Caco-2 (cell line): ENCODE measurements around the gene YAP1. TPM values are rescaled to one million over a fixed set of nuclear protein-coding genes. Genes with fewer than 3 reads are reported as not detected.

ENCODE experiments used
- BruUV-seq: library from RNA; stranded (reverse); fragments of 400-500 nt; replicated peaks from 2 replicates; lab custom pipeline; 2021; lab: Mats Ljungman, UMichigan
- CTCF ChIA-PET: fragments of 300-600 bp; sonication (Branson Sonifier 250); formaldehyde crosslinking; loops from one replicate; lab custom pipeline; 2022; ENCODE audit warnings: antibody characterized with exemption; lab: Charles Lee
- POLR2A ChIA-PET: fragments of 300-600 bp; sonication (Branson Sonifier 250); formaldehyde crosslinking; loops from one replicate; lab custom pipeline; 2022; ENCODE audit warnings: antibody characterized with exemption; lab: Charles Lee
- DNase-seq, 2 experiments: peaks; one replicate each; pipeline versions ENCODE4 v3.0.0 to v3.0.0-alpha.2; 2020 to 2022
- H3K27me3 ChIP-seq: replicated peaks from 2 replicates; pipeline ENCODE4 v1.6.0; 2011; ENCODE audit warnings: low read length; ENCODE audit not compliant: control insufficient read depth, insufficient read depth
- H3K36me3 ChIP-seq: 2 replicates; pipeline ENCODE4 v1.5.1; 2011; ENCODE audit warnings: low read length; ENCODE audit not compliant: control insufficient read depth, insufficient read depth
- H3K4me1 ChIP-seq: fragments of 250-450 bp; sonication (Bioruptor Pico); 2 replicates; pipeline ENCODE4 v1.5.1; 2020; ENCODE audit warnings: mild to moderate bottlenecking
- H3K4me3 ChIP-seq: 2 replicates; pipeline ENCODE4 v1.5.1; 2011; ENCODE audit warnings: low read depth, mild to moderate bottlenecking, control low read depth, low read length
- H3K9me3 ChIP-seq: fragments of 250-450 bp; sonication (Bioruptor Pico); 2 replicates; pipeline ENCODE4 v1.5.1; 2020; ENCODE audit warnings: mild to moderate bottlenecking, moderate library complexity
- H3K27ac Mint-ChIP-seq: one replicate; pipeline ENCODE4 v1.8.0; 2022; ENCODE audit warnings: mixed read lengths; ENCODE audit not compliant: unreplicated experiment
- H3K27me3 Mint-ChIP-seq: one replicate; pipeline ENCODE4 v1.8.0; 2022; ENCODE audit warnings: mixed read lengths; ENCODE audit not compliant: insufficient read depth, unreplicated experiment
- H3K36me3 Mint-ChIP-seq: one replicate; pipeline ENCODE4 v1.8.0; 2022; ENCODE audit warnings: mild to moderate bottlenecking, mixed read lengths; ENCODE audit not compliant: insufficient read depth, unreplicated experiment
- H3K4me1 Mint-ChIP-seq: one replicate; pipeline ENCODE4 v1.8.0; 2022; ENCODE audit warnings: low read depth, mixed read lengths; ENCODE audit not compliant: unreplicated experiment
- H3K4me3 Mint-ChIP-seq: one replicate; pipeline ENCODE4 v1.8.0; 2022; ENCODE audit warnings: mild to moderate bottlenecking, moderate library complexity, mixed read lengths; ENCODE audit not compliant: unreplicated experiment
- H3K9me3 Mint-ChIP-seq: one replicate; pipeline ENCODE4 v1.8.0; 2022; ENCODE audit warnings: mixed read lengths; ENCODE audit not compliant: unreplicated experiment
- intact Hi-C: fragments of 100-400 bp; cut with micrococcal nuclease; formaldehyde crosslinking; loops from one replicate; pipeline ENCODE4 v1.10.0; 2022; ENCODE audit not compliant: unreplicated experiment
- total RNA-seq: library from RNA; stranded (reverse); gene quantifications from 2 replicates; pipeline ENCODE4 v1.2.3, GENCODE V29; 2022
- TF ChIP-seq, protein P1 (sequence below), 2 experiments: fragments of 200-600 bp in 1 of 2; IDR thresholded peaks; 1 replicate in 1 of 2; 2 replicates in 1 of 2; pipeline versions ENCODE4 v1.5.1 to v1.8.0; 2011 to 2022; ENCODE audit warnings: antibody characterized with exemption in 1 of 2, control low read depth in 1 of 2, inconsistent platforms in 1 of 2, low read depth in 1 of 2, low read length in 1 of 2, mild to moderate bottlenecking in 1 of 2, moderate library complexity in 1 of 2; ENCODE audit not compliant: insufficient read depth in 1 of 2, severe bottlenecking in 1 of 2, unreplicated experiment in 1 of 2

Gene YAP1
- total RNA-seq, 1 experiment from 2014 or later, result 207 TPM

DNA sequence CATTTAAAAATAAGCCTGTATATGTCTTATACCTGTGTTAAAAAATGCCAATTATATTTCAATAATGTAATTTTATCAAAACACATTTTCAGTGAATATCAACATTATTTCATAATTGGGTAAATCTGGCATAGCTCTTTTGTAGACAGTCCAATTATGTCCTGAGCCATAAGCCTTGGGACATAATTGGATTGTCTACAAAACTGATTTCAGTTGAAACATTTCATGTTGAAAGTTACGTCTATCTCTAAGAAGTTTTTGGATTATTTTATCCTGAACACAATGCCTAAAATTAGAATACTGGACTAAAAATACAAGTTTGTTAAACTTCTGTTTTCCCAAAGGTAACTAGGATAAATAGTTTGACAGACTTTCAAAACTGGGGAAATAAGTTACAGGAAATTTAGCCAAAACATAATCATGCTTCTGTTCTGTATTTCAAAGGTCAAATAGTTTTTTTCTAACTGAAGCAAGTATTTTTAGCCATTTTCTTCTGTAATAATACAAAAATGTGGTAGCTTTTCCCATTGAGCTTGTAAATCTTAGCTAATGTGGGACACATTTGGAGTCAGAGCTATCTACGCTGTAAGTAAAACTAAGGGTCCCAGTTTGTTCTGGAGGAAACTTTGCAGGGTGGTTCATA, 106.3 kb downstream of the YAP1 start:
- POLR2A ChIA-PET, result no interaction called here
- H3K27ac Mint-ChIP-seq, result no peak overlapping the region

GRCh38 chr11:102220728-102221467, 110.7 kb downstream of the YAP1 start:
- no peaks in the 10 kb centered on the region for H3K27me3 ChIP-seq
- H3K36me3 ChIP-seq, result peaks cover 3% of the 10 kb centered on the region
- Mint-ChIP-seq H3K27ac (no peak overlapping the region), H3K4me1 (peaks cover 36% of the 10 kb centered on the region), H3K27me3 (no peaks in the 10 kb centered on the region), H3K36me3 (peaks cover 85% of the 10 kb centered on the region), H3K9me3 (peaks cover 8% of the 10 kb centered on the region), H3K4me3 (no peak overlapping the region)
- H3K4me1 ChIP-seq, result peaks cover 23% of the 10 kb centered on the region
- no peaks in the 10 kb centered on the region for H3K9me3 ChIP-seq
- BruUV-seq, result no TSS peak
- POLR2A ChIA-PET, result no interaction called here
- CTCF ChIA-PET, result no interaction called here
- TF ChIP-seq, protein P1, sequence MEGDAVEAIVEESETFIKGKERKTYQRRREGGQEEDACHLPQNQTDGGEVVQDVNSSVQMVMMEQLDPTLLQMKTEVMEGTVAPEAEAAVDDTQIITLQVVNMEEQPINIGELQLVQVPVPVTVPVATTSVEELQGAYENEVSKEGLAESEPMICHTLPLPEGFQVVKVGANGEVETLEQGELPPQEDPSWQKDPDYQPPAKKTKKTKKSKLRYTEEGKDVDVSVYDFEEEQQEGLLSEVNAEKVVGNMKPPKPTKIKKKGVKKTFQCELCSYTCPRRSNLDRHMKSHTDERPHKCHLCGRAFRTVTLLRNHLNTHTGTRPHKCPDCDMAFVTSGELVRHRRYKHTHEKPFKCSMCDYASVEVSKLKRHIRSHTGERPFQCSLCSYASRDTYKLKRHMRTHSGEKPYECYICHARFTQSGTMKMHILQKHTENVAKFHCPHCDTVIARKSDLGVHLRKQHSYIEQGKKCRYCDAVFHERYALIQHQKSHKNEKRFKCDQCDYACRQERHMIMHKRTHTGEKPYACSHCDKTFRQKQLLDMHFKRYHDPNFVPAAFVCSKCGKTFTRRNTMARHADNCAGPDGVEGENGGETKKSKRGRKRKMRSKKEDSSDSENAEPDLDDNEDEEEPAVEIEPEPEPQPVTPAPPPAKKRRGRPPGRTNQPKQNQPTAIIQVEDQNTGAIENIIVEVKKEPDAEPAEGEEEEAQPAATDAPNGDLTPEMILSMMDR (IDR thresholded peaks at IDR 0.05; ENCODE audit: insufficient read depth in 1 of 2, low read depth in 1 of 2, low read length in 1 of 2, severe bottlenecking in 1 of 2, unreplicated experiment in 1 of 2), result no peak
- intact Hi-C loops, result no loop called here
- DNase-seq, result no peak
- no peak overlapping the region for H3K4me3 ChIP-seq

More for the DNA sequence above, 106.3 kb downstream of the YAP1 start:
- no peak for DNase-seq
- Mint-ChIP-seq H3K4me3 (no peak overlapping the region), H3K27me3 (no peaks in the 10 kb centered on the region), H3K9me3 (peaks cover 8% of the 10 kb centered on the region), H3K36me3 (peaks cover 78% of the 10 kb centered on the region), H3K4me1 (peaks cover 22% of the 10 kb centered on the region)
- no peaks in the 10 kb centered on the region for H3K27me3 ChIP-seq
- TF ChIP-seq, protein P1 (IDR thresholded peaks at IDR 0.05; ENCODE audit: insufficient read depth in 1 of 2, low read depth in 1 of 2, low read length in 1 of 2, severe bottlenecking in 1 of 2, unreplicated experiment in 1 of 2), result no peak
- no peaks in the 10 kb centered on the region for H3K9me3 ChIP-seq
- no peak overlapping the region for H3K4me3 ChIP-seq
- intact Hi-C loops, result no loop called here
- H3K4me1 ChIP-seq, result no peaks in the 10 kb centered on the region
- no TSS peak for BruUV-seq
- CTCF ChIA-PET, result no interaction called here
- H3K36me3 ChIP-seq, result peaks cover 3% of the 10 kb centered on the region; the same call in 1 of the 2 replicates

- no peaks in the 10 kb centered on the region for H3K9me3 ChIP-seq
- ChIA-PET POLR2A (no interaction called here), CTCF (interaction anchor here (1.0 to 1.6 kb wide), 2 partner anchors 45 to 216 kb away, joined by 3 to 5 read pairs; no protein-coding TSS in a partner anchor)
- H3K27me3 ChIP-seq, result no peaks in the 10 kb centered on the region
- no peaks in the 10 kb centered on the region for H3K27me3 Mint-ChIP-seq
- BruUV-seq, result no TSS peak
- peaks cover 51% of the 10 kb centered on the region for H3K4me1 Mint-ChIP-seq
- intact Hi-C loops, result no loop called here
- peaks cover 8% of the 10 kb centered on the region for H3K9me3 Mint-ChIP-seq
- H3K4me1 ChIP-seq, result peaks cover 42% of the 10 kb centered on the region
- H3K4me3 ChIP-seq, result no peak overlapping the region
- DNase-seq, result no peak
- H3K36me3 ChIP-seq, result peaks cover 4% of the 10 kb centered on the region
- H3K36me3 Mint-ChIP-seq, result peaks cover 88% of the 10 kb centered on the region
- H3K27ac Mint-ChIP-seq, result no peak overlapping the region
- no peak overlapping the region for H3K4me3 Mint-ChIP-seq
- TF ChIP-seq, protein P1 (IDR thresholded peaks at IDR 0.05; ENCODE audit: insufficient read depth in 1 of 2, low read depth in 1 of 2, low read length in 1 of 2, severe bottlenecking in 1 of 2, unreplicated experiment in 1 of 2), result no peak
Observed at GRCh38 chr11:102223859-102224258, 113.6 kb downstream of the YAP1 start.
